HepG2 (cell line): ENCODE results near the gene STRIP1. TPM values are rescaled to one million over a fixed set of nuclear protein-coding genes. Genes with fewer than 3 reads are reported as not detected.

ENCODE experiments used
- ATAC-seq: fragments of 200-7000 bp; cut with Tn5 transposase; 3 replicates; pipeline ENCODE4 v1.9.1; 2020; ENCODE audit warnings: mild to moderate bottlenecking, moderate library complexity
- BruUV-seq: library from RNA; stranded (reverse); fragments of 400-500 nt; replicated peaks from 2 replicates; lab custom pipeline; 2021; lab: Mats Ljungman, UMichigan
- CTCF ChIA-PET: fragments of 300-600 bp; formaldehyde crosslinking; extraction: SDS; loops from one replicate; lab custom pipeline; 2021; ENCODE audit warnings: low total read pairs, inconsistent platforms, low intra/inter-chr PET ratio; lab: Yijun Ruan, JAX
- POLR2A ChIA-PET: fragments of 350-600 bp; sonication (Branson Sonifier 250); formaldehyde crosslinking; loops from one replicate; lab custom pipeline; 2020; ENCODE audit warnings: antibody characterized with exemption, inconsistent platforms; lab: Yijun Ruan, JAX
- DNase-seq: peaks from one replicate; pipeline ENCODE4 v3.0.0-alpha.2; 2015; ENCODE audit warnings: low spot score
- FAIRE-seq: peaks from 3 replicates; lab custom pipeline; 2011; peaks lifted over from hg19 to GRCh38; lab: Jason Lieb, UNC
- H2AFZ ChIP-seq: one replicate; pipeline ENCODE4 v1.6.1; 2011; ENCODE audit warnings: low read length, inconsistent platforms
- H3K27ac ChIP-seq: fragments of 300-600 bp; 3 replicates; pipeline ENCODE4 v1.8.0; 2011; ENCODE audit warnings: mixed run types, mild to moderate bottlenecking, mixed read lengths, low read length, inconsistent platforms; ENCODE audit not compliant: insufficient read depth; ENCODE audit errors: extremely low read length
- H3K27me3 ChIP-seq, 2 experiments: fragments of 200-600 bp in 1 of 2; 2 replicates in 1 of 2; 3 replicates in 1 of 2; pipeline versions ENCODE4 v1.6.0 to v1.8.0; 2011; ENCODE audit warnings: low read length in 2 of 2, mild to moderate bottlenecking in 2 of 2, moderate library complexity in 2 of 2, inconsistent platforms in 1 of 2; ENCODE audit not compliant: insufficient read depth in 2 of 2, control insufficient read depth in 1 of 2
- H3K36me3 ChIP-seq, 2 experiments: fragments of 200-600 bp in 1 of 2; replicated peaks in 1 of 2; 2 replicates in 1 of 2; 3 replicates in 1 of 2; pipeline versions ENCODE4 v1.5.1 to v1.8.0; 2011; ENCODE audit warnings: low read length in 2 of 2, inconsistent platforms in 1 of 2; ENCODE audit not compliant: insufficient read depth in 2 of 2, control insufficient read depth in 1 of 2
- H3K4me1 ChIP-seq: 2 replicates; pipeline ENCODE4 v1.5.1; 2012; ENCODE audit warnings: low read length, inconsistent platforms; ENCODE audit not compliant: insufficient read depth
- H3K4me2 ChIP-seq: 2 replicates; pipeline ENCODE4 v1.6.0; 2011; ENCODE audit warnings: low read depth, low read length, inconsistent platforms
- H3K4me3 ChIP-seq, 3 experiments: fragments of 200-600 bp in 1 of 3; sonication (generic), shearing (Covaris generic) in 1 of 3; replicated peaks in 1 of 3; 2 replicates each; pipeline ENCODE4 v1.5.1; 2011 to 2016; ENCODE audit warnings: low read length in 3 of 3, inconsistent platforms in 2 of 3, low read depth in 2 of 3, mild to moderate bottlenecking in 2 of 3, control low read depth in 1 of 3, mixed read lengths in 1 of 3; ENCODE audit not compliant: insufficient read depth in 1 of 3
- H3K79me2 ChIP-seq: one replicate; pipeline ENCODE4 v1.6.1; 2011; ENCODE audit warnings: low read length, inconsistent platforms; ENCODE audit not compliant: insufficient read depth
- H3K9ac ChIP-seq: 2 replicates; pipeline ENCODE4 v1.6.0; 2011; ENCODE audit warnings: mild to moderate bottlenecking, low read depth, low read length, inconsistent platforms; ENCODE audit not compliant: insufficient read depth
- H3K9me3 ChIP-seq: 2 replicates; pipeline ENCODE4 v1.5.1; 2012; ENCODE audit warnings: mild to moderate bottlenecking, low read length
- H4K20me1 ChIP-seq: 2 replicates; pipeline ENCODE4 v1.6.0; 2011; ENCODE audit warnings: inconsistent platforms, mild to moderate bottlenecking, low read length, moderate library complexity; ENCODE audit not compliant: insufficient read depth
- AGO2 ChIP-seq: fragments of 200-400 bp; formaldehyde crosslinking; optimal IDR thresholded peaks from 2 replicates; pipeline ENCODE3; 2017; ENCODE audit warnings: mild to moderate bottlenecking, low read depth, low read length, moderate library complexity
- AHDC1 ChIP-seq: sonication (generic); formaldehyde crosslinking; IDR thresholded peaks from 2 replicates; pipeline ENCODE4 v1.5.1; 2020; ENCODE audit warnings: mild to moderate bottlenecking, missing genetic modification reagents, borderline replicate concordance
- ARID2 ChIP-seq: sonication (generic); formaldehyde crosslinking; IDR thresholded peaks from 2 replicates; pipeline ENCODE4 v1.8.1; 2022; ENCODE audit warnings: mild to moderate bottlenecking, missing genetic modification reagents, borderline replicate concordance
- DBP ChIP-seq: sonication (generic); formaldehyde crosslinking; IDR thresholded peaks from 2 replicates; pipeline ENCODE4 v1.4.0; 2020; ENCODE audit warnings: missing genetic modification reagents; ENCODE audit errors: not compliant biosample characterization
- GABPB1 ChIP-seq: IDR thresholded peaks from 2 replicates; pipeline ENCODE4 v1.6.1; 2016; ENCODE audit warnings: mild to moderate bottlenecking, missing genetic modification reagents, moderate library complexity, missing compliant biosample characterization
- GLI4 ChIP-seq: sonication (generic); formaldehyde crosslinking; IDR thresholded peaks from 2 replicates; pipeline ENCODE4 v1.5.1; 2020; ENCODE audit warnings: missing genetic modification reagents, mild to moderate bottlenecking, moderate library complexity, borderline replicate concordance
- GTF2F1 ChIP-seq: fragments of 150-350 bp; IDR thresholded peaks from 2 replicates; pipeline ENCODE4 v1.6.1; 2014; ENCODE audit warnings: low read length
- HNF4A ChIP-seq: sonication (generic); formaldehyde crosslinking; IDR thresholded peaks from 2 replicates; pipeline ENCODE4 v1.4.0; 2020; ENCODE audit warnings: missing genetic modification reagents
- ISL2 ChIP-seq: sonication (generic); formaldehyde crosslinking; IDR thresholded peaks from 2 replicates; pipeline ENCODE4 v1.5.0; 2020; ENCODE audit warnings: missing genetic modification reagents
- JARID2 ChIP-seq: sonication (generic); formaldehyde crosslinking; IDR thresholded peaks from 2 replicates; pipeline ENCODE4 v1.8.1; 2023; ENCODE audit warnings: missing genetic modification reagents, inconsistent platforms; ENCODE audit not compliant: insufficient replicate concordance
- MLX ChIP-seq: IDR thresholded peaks from 2 replicates; pipeline ENCODE4 v1.6.1; 2016
- RBM39 ChIP-seq: fragments of 200-400 bp; formaldehyde crosslinking; IDR thresholded peaks from one replicate; pipeline ENCODE4 v1.6.1; 2018; ENCODE audit warnings: antibody characterized with exemption, mild to moderate bottlenecking, low read depth, low read length; ENCODE audit not compliant: poor library complexity, severe bottlenecking
- SCMH1 ChIP-seq: sonication (generic); formaldehyde crosslinking; IDR thresholded peaks from 2 replicates; pipeline ENCODE4 v1.9.0; 2021; ENCODE audit warnings: missing genetic modification reagents, mild to moderate bottlenecking, borderline replicate concordance
- ZMYM2 ChIP-seq: sonication (generic); formaldehyde crosslinking; IDR thresholded peaks from 2 replicates; pipeline ENCODE4 v1.8.0; 2022; ENCODE audit warnings: mild to moderate bottlenecking, missing genetic modification reagents
- ZNF180 ChIP-seq: sonication (generic); formaldehyde crosslinking; IDR thresholded peaks from 2 replicates; pipeline ENCODE4 v1.4.0; 2020; ENCODE audit warnings: low read depth, missing genetic modification reagents, borderline replicate concordance
- ZNF3 ChIP-seq: IDR thresholded peaks from 2 replicates; pipeline ENCODE4 v1.7.0; 2017; ENCODE audit warnings: inconsistent platforms
- ZNF431 ChIP-seq: sonication (generic); formaldehyde crosslinking; IDR thresholded peaks from 2 replicates; pipeline ENCODE4 v1.9.0; 2022; ENCODE audit warnings: missing genetic modification reagents, low read depth, mild to moderate bottlenecking, borderline replicate concordance
- ZNF703 ChIP-seq: sonication (generic); formaldehyde crosslinking; IDR thresholded peaks from 2 replicates; pipeline ENCODE4 v1.5.1; 2020; ENCODE audit warnings: missing genetic modification reagents, mild to moderate bottlenecking, moderate library complexity, borderline replicate concordance
- WGBS: methylation state at CpG from one replicate; pipeline ENCODE4 v1.1.6; 2017; ENCODE audit warnings: low lambda C conversion rate; 5-methylcytosine and 5-hydroxymethylcytosine counted together
- in situ Hi-C: cut with HindIII; loops from 2 replicates; pipeline ENCODE4 v1.10.0; 2017; ENCODE audit warnings: low pct_unique_long_range_greater_than_20kb; ENCODE audit not compliant: extremely low pct_ligation_motif_present
- intact Hi-C: fragments of 100-400 bp; cut with micrococcal nuclease; formaldehyde crosslinking; loops from one replicate; pipeline ENCODE4 v1.10.0; 2022; ENCODE audit not compliant: unreplicated experiment
- polyA plus RNA-seq, 8 experiments: library from polyadenylated mRNA; depleted of rRNA in 3 of 8; stranded (reverse) in 7 of 8; unstranded in 1 of 8; fragments of >200 nt; fragmentation: Illumina TruSeq in 4 of 8; extraction: Trizol in 4 of 8; gene quantifications; 2 replicates each; pipeline versions ENCODE4 v1.2.1 to v1.2.3, GENCODE V29; 2011 to 2016; ENCODE audit warnings: low read depth in 4 of 8, missing spikeins in 1 of 8, mixed read lengths in 1 of 8; ENCODE audit not compliant: insufficient read depth in 1 of 8
- total RNA-seq, 5 experiments: library from RNA; depleted of rRNA; stranded (reverse); fragments of >200 nt; fragmentation: Illumina TruSeq; extraction: Trizol; gene quantifications; 2 replicates each; pipeline ENCODE4 v1.2.3, GENCODE V29; 2016; ENCODE audit warnings: low read depth in 1 of 5

Gene STRIP1
- total and polyA plus RNA-seq, 2 of the 13 experiments (the other 11 are each of a cell fraction or from before 2014, with no cell fraction given): 20.9 to 27.9 TPM

- FAIRE-seq (peak; percentile 81), DNase-seq (peak; percentile 67), ATAC-seq (peak; percentile 77)
- peak overlapping the region; percentile 55 for H3K27ac ChIP-seq
- no peak overlapping the region; a peak in 1 of 6 replicates for H3K4me3 ChIP-seq
- H3K9ac ChIP-seq: peak overlapping the region; percentile 46
- ChIA-PET CTCF (no interaction called here), POLR2A (interaction anchor here (0.7 to 1.2 kb wide), 4 partner anchors 15 to 240 kb away, joined by 3 to 5 read pairs (median 3); partner anchors contain the start of genes AHCYL1, EPS8L3 and STRIP1)
- no TSS peak for BruUV-seq
- in situ Hi-C loops (no loop called here), intact Hi-C loops (no loop called here)
- no peaks in the 10 kb centered on the region for H3K27me3 ChIP-seq
- no peaks in the 10 kb centered on the region for H3K9me3 ChIP-seq
- H3K36me3 ChIP-seq: peaks cover under 1 to 6% of the 10 kb centered on the region in 2 experiments; a peak in 4 of 5 replicates
- H4K20me1 ChIP-seq: no peaks in the 10 kb centered on the region
- peaks cover 36% of the 10 kb centered on the region for H3K4me1 ChIP-seq
- 34% methylated on average over 8 of the region's 8 CpGs for WGBS
- H2AFZ ChIP-seq: no peak overlapping the region
- H3K4me2 ChIP-seq: peak overlapping the region; percentile 25
- H3K79me2 ChIP-seq: peaks cover 35% of the 10 kb centered on the region
- TF ChIP-seq HNF4A (CRISPR knock-in tag): no peak
- TF ChIP-seq ZNF431: no peak
- no peak for TF ChIP-seq ZMYM2 (CRISPR knock-in tag)
- TF ChIP-seq GTF2F1: no peak
- TF ChIP-seq SCMH1 (CRISPR knock-in tag): no peak
- no peak for TF ChIP-seq ISL2
- no peak for TF ChIP-seq AHDC1
- no peak for TF ChIP-seq JARID2 (CRISPR knock-in tag)
- no peak for TF ChIP-seq DBP
- no peak for TF ChIP-seq GLI4 (CRISPR knock-in tag)
- no peak for TF ChIP-seq ARID2
- no peak for TF ChIP-seq RBM39
- TF ChIP-seq GABPB1 (CRISPR knock-in tag): no peak
- TF ChIP-seq ZNF180 (CRISPR knock-in tag): no peak
- TF ChIP-seq ZNF3 (CRISPR knock-in tag): no peak
- TF ChIP-seq MLX (CRISPR knock-in tag): no peak
- no peak for TF ChIP-seq ZNF703 (CRISPR knock-in tag)
- no peak for TF ChIP-seq AGO2
Measured at GRCh38 chr1:110003747-110004428, 30.5 kb upstream of the STRIP1 start.
